Limb (tissue), 2 donors: Measurements from ENCODE around the gene MGA.

ENCODE experiments used
- DNase-seq, 2 donors: peaks; one replicate each; pipeline ENCODE4 v3.0.0-alpha.2; 2016; ENCODE audit errors: extremely low spot score in 2 of 2

MGA gene

GRCh38 chr15:41658689-41659088 is 1.5 kb upstream of the MGA start:
- DNase-seq, result no peak

GRCh38 chr15:41659190-41659589 is 1.0 kb upstream of the MGA start:
- no peak for DNase-seq

- peak in 1 of 2 donors; percentile 3 for DNase-seq
Measured at GRCh38 chr15:41659855-41660234, 360 bp upstream of the MGA start.

GRCh38 chr15:41661078-41661517 is 893 bp downstream of the MGA start:
- no peak for DNase-seq

GRCh38 chr15:41661518-41662225 is 1.5 kb downstream of the MGA start:
- peak; percentile 81 to 87 for DNase-seq

- DNase-seq, result no peak
Measured at GRCh38 chr15:41666353-41666920, 6.2 kb downstream of the MGA start.

- no peak for DNase-seq
Measured at GRCh38 chr15:41669701-41670100, 9.5 kb downstream of the MGA start.

- no peak for DNase-seq
Measured at GRCh38 chr15:41671656-41672648, 11.7 kb downstream of the MGA start.

- no peak for DNase-seq
Measured at GRCh38 chr15:41675337-41675736, 15.1 kb downstream of the MGA start.

- no peak for DNase-seq
Measured at GRCh38 chr15:41678742-41679141, 18.5 kb downstream of the MGA start.

GRCh38 chr15:41683955-41684354 is 23.8 kb downstream of the MGA start:
- no peak for DNase-seq

- no peak for DNase-seq
Measured at GRCh38 chr15:41688671-41689070, 28.5 kb downstream of the MGA start.

- no peak for DNase-seq
Measured at GRCh38 chr15:41689083-41689482, 28.9 kb downstream of the MGA start.

- DNase-seq, result no peak
Measured at GRCh38 chr15:41689834-41690233, 29.6 kb downstream of the MGA start.

GRCh38 chr15:41690636-41691035 is 30.4 kb downstream of the MGA start:
- DNase-seq, result no peak

- DNase-seq, result no peak
Measured at GRCh38 chr15:41691471-41691870, 31.3 kb downstream of the MGA start.

- DNase-seq, result no peak
Measured at GRCh38 chr15:41692049-41692448, 31.8 kb downstream of the MGA start.

GRCh38 chr15:41693757-41694156 is 33.6 kb downstream of the MGA start:
- no peak for DNase-seq

- DNase-seq, result peak in 1 of 2 donors; percentile 8
Measured at GRCh38 chr15:41695750-41696436, 35.7 kb downstream of the MGA start.

- no peak for DNase-seq
Measured at GRCh38 chr15:41698779-41699178, 38.6 kb downstream of the MGA start.

- DNase-seq, result no peak
Measured at GRCh38 chr15:41703120-41703519, 42.9 kb downstream of the MGA start.

- no peak for DNase-seq
Measured at GRCh38 chr15:41713047-41713446, 52.8 kb downstream of the MGA start.
